Metanephros (tissue), 1 donor: ENCODE data around the gene IL11. TPM values are rescaled to one million over a fixed set of nuclear protein-coding genes. Genes with fewer than 3 reads are reported as not detected.

Experiments
- total RNA-seq: library from RNA; depleted of rRNA; stranded (reverse); fragments of >200 nt; gene quantifications from one replicate; pipeline ENCODE4 v1.2.3, GENCODE V29; 2014

The IL11 gene
- 0.41 TPM for total RNA-seq

DNA sequence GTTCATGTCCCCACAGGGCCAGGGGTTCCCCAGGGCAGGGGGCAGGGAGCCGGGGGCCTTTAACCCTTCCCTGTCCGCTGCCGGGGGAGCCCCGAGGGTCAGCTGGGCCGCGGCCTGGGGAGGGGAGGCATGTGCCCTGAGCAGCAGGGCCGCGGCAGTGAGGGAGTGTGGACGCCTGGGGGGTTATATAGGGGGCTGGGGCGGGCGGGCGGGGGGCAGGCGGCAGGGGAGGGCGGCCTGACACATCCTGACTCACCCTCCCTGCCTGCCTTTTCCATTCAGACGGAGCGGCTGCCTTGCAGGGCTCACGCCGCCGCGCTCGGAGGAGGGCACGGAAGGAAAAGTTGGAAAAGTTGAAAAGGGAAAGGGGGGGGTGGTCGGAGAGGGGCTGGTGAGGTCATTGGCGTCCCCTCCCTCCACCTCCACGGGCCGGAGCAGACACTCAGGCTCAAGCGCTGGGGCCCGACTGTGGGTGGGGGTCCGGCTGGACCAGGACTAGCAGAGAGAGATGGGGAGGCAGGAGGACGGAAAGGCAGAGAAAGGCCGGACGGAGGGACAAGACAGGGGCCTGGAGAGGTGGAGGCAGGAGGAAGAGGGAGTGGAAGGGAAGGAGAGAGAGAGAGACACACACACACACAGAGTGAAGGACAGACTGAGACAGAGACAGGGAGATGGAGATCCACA, at the start of gene IL11:
IL11 (minus strand) TSS at position 159 of the 684 bp plus-strand sequence; CDS start at position 6, 153 bp downstream.

GRCh38 chr19:55407550-55407799, 37.2 kb upstream of the IL11 start, which contains the start of gene UBE2S:
Gene UBE2S (minus strand): TSS chr19:55407788. CDS start chr19:55407589, 199 bp downstream.

DNA sequence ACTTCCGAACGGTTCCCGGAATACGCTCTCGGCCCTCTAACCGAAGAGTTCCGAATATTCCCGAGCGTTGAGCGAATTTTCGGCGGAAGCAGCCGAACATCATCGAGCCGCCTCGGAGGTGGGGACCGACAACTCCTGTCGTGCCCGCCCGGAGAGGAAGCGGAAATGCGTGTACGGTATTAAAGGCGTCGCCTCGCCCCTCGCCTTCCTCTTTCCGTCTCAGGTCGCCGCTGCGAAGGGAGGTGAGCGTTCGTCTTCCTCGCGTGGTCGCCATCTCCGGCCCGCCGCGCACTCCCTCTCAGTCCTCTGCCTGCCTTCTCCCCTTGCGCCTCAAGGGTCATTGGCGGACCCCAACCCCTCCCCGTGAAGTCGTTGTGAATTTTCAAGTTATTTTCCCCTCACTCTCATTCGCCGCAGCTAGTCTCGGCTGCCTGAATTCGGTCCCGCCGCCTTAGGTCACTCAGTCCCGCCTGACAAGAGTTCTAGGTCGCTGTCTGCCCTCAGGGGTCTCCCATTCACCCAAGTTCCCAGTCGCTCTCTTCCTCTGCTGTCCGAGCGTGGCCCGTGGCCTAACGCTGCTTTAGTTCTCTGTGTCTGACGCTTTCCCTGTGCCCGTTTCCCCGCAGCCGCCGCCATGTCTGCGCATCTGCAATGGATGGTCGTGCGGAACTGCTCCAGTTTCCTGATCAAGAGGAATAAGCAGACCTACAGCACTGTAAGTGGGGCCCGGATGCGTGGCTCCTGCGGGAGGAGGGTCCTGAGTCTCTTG, 15.6 kb upstream of the IL11 start, which contains the start of gene RPL28:
RPL28 (plus strand) TSS at position 209 of the 769 bp plus-strand sequence; CDS start at position 635, 426 bp downstream.

DNA sequence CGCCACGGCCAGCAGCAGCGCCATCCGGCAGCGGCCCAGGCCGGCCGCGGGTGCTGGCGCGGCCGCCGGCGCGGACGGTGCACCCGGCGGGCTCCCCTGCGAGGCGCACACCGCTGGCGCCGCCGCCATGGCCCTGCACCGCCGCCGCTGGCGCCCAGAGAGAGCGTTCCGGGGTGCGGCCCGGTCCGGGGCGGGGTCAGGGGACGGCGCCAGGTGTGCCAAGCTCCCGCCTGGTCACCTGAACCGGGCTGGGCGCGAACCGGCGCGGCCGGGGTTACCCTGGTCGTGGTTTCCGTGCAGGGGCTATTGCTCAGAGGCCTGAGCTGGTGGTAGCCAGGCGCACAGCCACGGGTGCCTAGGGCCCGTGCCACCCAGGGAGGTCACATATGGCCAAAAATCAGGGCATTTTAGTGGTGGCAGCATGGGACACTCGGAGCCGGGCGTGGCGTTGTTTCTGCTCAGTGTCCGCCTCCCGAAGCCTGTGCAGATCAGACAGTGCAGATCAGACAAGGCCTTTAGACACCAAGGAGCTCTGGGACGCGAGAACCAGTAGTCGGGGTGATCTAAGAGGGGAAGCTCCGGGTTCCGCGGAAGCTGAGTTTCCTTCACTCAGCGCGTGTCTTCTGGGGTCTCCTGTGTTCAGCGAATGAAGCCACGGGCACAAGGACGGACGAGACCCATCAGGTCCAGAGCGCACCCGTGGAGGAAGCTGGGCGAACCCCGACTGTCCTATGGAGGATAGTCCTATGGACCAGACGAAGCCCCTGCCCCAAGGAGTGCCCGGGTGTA, 14.1 kb upstream of the IL11 start, which contains the start of gene TMEM238:
TMEM238 (minus strand) TSS at position 162 of the 789 bp plus-strand sequence; CDS start at position 129, 33 bp downstream.

GRCh38 chr19:55376241-55376933, 6.1 kb upstream of the IL11 start, which contains the start of gene TMEM190:
Gene TMEM190 (plus strand): TSS chr19:55376826. CDS start chr19:55376854, 28 bp downstream.

DNA sequence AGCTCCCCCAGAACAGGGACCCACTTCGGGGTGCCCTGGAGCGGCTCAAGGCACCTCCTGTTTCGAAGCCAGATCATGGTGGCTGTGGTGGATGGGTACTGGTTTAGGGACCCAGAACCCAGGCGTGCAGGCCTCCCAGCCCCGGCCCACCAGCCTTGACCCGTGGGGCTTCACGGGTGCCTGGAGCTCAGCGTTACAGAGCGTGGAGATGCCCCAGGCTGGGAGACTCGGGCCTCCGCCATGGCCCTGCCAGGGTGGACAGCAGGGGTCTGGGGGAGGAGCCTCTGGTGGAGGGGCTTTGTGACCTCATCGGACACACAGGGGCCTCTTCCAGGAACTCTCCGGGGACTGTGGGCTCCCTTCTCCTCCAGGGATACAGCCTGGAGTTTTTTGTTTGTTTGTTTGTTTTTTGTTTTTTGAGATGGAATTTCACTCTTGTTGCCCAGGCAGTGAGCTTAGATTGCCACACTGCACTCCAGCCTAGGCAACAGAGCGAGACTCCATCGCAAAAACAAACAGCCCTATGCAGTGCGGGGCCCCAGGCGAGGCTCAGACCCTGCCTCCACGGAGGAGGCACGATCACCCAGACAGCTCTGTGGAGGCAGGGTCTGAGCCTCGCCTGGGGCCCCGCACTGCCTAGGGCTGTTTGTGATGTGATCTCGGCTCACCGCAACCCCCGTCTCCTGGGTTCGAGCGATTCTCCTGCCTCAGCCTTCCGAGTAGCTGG, 7.1 kb downstream of the IL11 start, which contains the start of gene GARIN5B:
GARIN5B (minus strand) TSS at position 271 of the 727 bp plus-strand sequence; CDS start at position 77, 194 bp downstream.

GRCh38 chr19:55354698-55355212, 15.5 kb downstream of the IL11 start, which contains the start of gene COX6B2:
Gene COX6B2 (minus strand): TSS chr19:55354719. CDS start chr19:55354521, 198 bp downstream.

DNA sequence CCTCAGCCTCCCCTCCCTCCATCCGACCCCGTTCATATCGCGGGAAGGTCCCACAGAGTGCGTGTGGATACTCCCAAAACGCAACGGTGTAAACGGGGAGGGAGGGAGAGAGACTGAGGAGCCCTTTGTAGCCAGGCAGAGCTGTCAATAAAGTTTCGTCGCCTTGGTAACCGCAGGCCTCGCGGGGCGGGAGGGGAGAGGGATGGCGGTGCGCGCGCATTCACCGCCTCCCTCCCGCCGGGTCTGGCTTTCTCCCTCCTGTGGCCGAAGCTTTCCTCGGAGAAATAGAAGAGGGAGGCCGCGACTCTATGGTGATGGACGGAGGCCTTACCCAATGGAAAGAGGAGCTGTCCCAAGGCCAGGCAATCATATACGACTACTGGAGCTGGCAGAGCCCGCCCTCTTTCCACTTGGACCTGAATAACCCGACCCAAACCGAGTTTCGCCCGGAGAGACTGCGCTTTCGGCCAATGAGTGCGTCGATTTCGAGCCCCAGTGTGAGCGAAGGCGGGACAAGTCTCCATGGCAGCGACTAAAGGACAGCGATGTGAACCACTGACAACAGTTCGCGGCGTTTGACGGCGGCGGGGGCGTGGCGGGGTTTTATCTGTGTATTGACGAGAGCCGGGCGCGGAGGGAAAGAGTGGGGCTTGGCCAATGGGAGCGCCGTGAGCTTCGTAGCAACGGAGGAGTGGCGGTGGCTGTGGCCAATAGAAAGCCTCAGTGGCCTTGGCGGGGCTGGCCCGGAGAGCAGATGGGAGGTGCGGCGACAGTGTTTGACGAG, 31.0 kb downstream of the IL11 start, which contains the start of gene KMT5C:
KMT5C (plus strand) TSS at position 772 of the 784 bp plus-strand sequence. CDS start 2,061 bp downstream, outside the sequence.

GRCh38 chr19:55325172-55325571, 45.1 kb downstream of the IL11 start, which contains the start of gene TMEM150B:
Gene TMEM150B (minus strand): TSS chr19:55325341. CDS start chr19:55321036, 4,305 bp downstream.

Other genes starting within 250 kb of the IL11 start
- gene TNNT1, start 221.3 kb downstream of the IL11 start, total RNA-seq, result 26.9 TPM
- 1.1 TPM for gene TNNI3, start 212.7 kb downstream of the IL11 start, total RNA-seq
- gene DNAAF3, start 203.8 kb downstream of the IL11 start, total RNA-seq, result 5.2 TPM
- not detected for gene SYT5, start 190.2 kb downstream of the IL11 start, total RNA-seq
- gene PTPRH, start 161.0 kb downstream of the IL11 start, total RNA-seq, result 0.76 TPM
- 1.3 TPM for gene TMEM86B, start 141.7 kb downstream of the IL11 start, total RNA-seq
- 37.1 TPM for gene PPP6R1, start 111.4 kb downstream of the IL11 start, total RNA-seq
- 28.1 TPM for gene HSPBP1, start 90.4 kb downstream of the IL11 start, total RNA-seq
- 11.2 TPM for gene BRSK1, start 86.5 kb downstream of the IL11 start, total RNA-seq
- 2.1 TPM for gene TMEM150B, start 45.1 kb downstream of the IL11 start, total RNA-seq
- gene KMT5C, start 30.6 kb downstream of the IL11 start, total RNA-seq, result 22.5 TPM
- gene COX6B2, start 15.7 kb downstream of the IL11 start, total RNA-seq, result 0.12 TPM
- gene GARIN5B, start 7.2 kb downstream of the IL11 start, total RNA-seq, result not detected
- gene TMEM190, start 6.4 kb upstream of the IL11 start, total RNA-seq, result not detected
- 1.6 TPM for gene TMEM238, start 13.8 kb upstream of the IL11 start, total RNA-seq
- gene RPL28, start 15.5 kb upstream of the IL11 start, total RNA-seq, result 334 TPM
- 21.2 TPM for gene UBE2S, start 37.3 kb upstream of the IL11 start, total RNA-seq
- 0.12 TPM for gene SHISA7, start 72.8 kb upstream of the IL11 start, total RNA-seq
- 80.6 TPM for gene ISOC2, start 91.2 kb upstream of the IL11 start, total RNA-seq
- gene C19orf85, start 94.3 kb upstream of the IL11 start, total RNA-seq, result not detected
- 5.6 TPM for gene ZNF628, start 106.2 kb upstream of the IL11 start, total RNA-seq
- gene NAT14, start 114.7 kb upstream of the IL11 start, total RNA-seq, result 19.6 TPM
- gene SSC5D, start 118.0 kb upstream of the IL11 start, total RNA-seq, result 5.3 TPM
- gene SBK2, start 166.7 kb upstream of the IL11 start, total RNA-seq, result 0.35 TPM
- gene SBK3, start 175.1 kb upstream of the IL11 start, total RNA-seq, result not detected
- 10.0 TPM for gene ZNF579, start 210.4 kb upstream of the IL11 start, total RNA-seq
- gene FIZ1, start 229.1 kb upstream of the IL11 start, total RNA-seq, result 9.2 TPM
- 13.3 TPM for gene ZNF524, start 229.8 kb upstream of the IL11 start, total RNA-seq
- 10.3 TPM for gene ZNF865, start 235.2 kb upstream of the IL11 start, total RNA-seq